SK-N-SH treated with all-trans-retinoic acid at 6 μM for 48 hours (cell line): ENCODE measurements around the gene MOV10.

Experiments
- ATAC-seq: fragments of 200-7000 bp; cut with Tn5 transposase; 3 replicates; pipeline ENCODE4 v1.9.1; 2020; ENCODE audit warnings: mild to moderate bottlenecking, moderate library complexity
- CREB5 ChIP-seq: fragments of 250-450 bp; sonication (Bioruptor Pico); IDR thresholded peaks from 2 replicates; pipeline ENCODE4 v1.5.1; 2020; ENCODE audit warnings: low read depth, mild to moderate bottlenecking, moderate library complexity
- CSDC2 ChIP-seq: fragments of 250-450 bp; sonication (Bioruptor Pico); IDR thresholded peaks from 2 replicates; pipeline ENCODE4 v1.5.0; 2020; ENCODE audit warnings: mild to moderate bottlenecking, moderate library complexity
- GLIS3 ChIP-seq: fragments of 250-450 bp; sonication (Bioruptor Pico); IDR thresholded peaks from 2 replicates; pipeline ENCODE4 v1.5.0; 2020; ENCODE audit warnings: mild to moderate bottlenecking, moderate library complexity
- ISL1 ChIP-seq: fragments of 250-450 bp; sonication (Bioruptor Pico); IDR thresholded peaks from 2 replicates; pipeline ENCODE4 v2.1.2; 2022; ENCODE audit warnings: mild to moderate bottlenecking, moderate library complexity
- OSR1 ChIP-seq: fragments of 250-450 bp; sonication (Bioruptor Pico); IDR thresholded peaks from 2 replicates; pipeline ENCODE4 v1.8.0; 2022; ENCODE audit warnings: moderate library complexity, mild to moderate bottlenecking, inconsistent platforms
- PATZ1 ChIP-seq: fragments of 250-450 bp; sonication (Bioruptor Pico); IDR thresholded peaks from 2 replicates; pipeline ENCODE4 v1.8.0; 2020; ENCODE audit warnings: mild to moderate bottlenecking, moderate library complexity, borderline replicate concordance
- POU6F1 ChIP-seq: fragments of 250-450 bp; sonication (Bioruptor Pico); IDR thresholded peaks from 2 replicates; pipeline ENCODE4 v1.8.0; 2021; ENCODE audit warnings: low read depth, mild to moderate bottlenecking, moderate library complexity, borderline replicate concordance
- PPARA ChIP-seq: fragments of 250-450 bp; sonication (Bioruptor Pico); IDR thresholded peaks from 2 replicates; pipeline ENCODE4 v1.5.0; 2020; ENCODE audit warnings: mild to moderate bottlenecking, borderline replicate concordance
- RARB ChIP-seq: fragments of 250-450 bp; sonication (Bioruptor Pico); IDR thresholded peaks from 2 replicates; pipeline ENCODE4 v1.8.0; 2021; ENCODE audit warnings: mild to moderate bottlenecking, moderate library complexity
- SNAI2 ChIP-seq: fragments of 250-450 bp; sonication (Bioruptor Pico); IDR thresholded peaks from 2 replicates; pipeline ENCODE4 v1.5.0; 2020; ENCODE audit warnings: mild to moderate bottlenecking, moderate library complexity
- TCF4 ChIP-seq: fragments of 250-450 bp; sonication (Bioruptor Pico); IDR thresholded peaks from 2 replicates; pipeline ENCODE4 v1.8.0; 2021; ENCODE audit warnings: mild to moderate bottlenecking, moderate library complexity, borderline replicate concordance
- TOX ChIP-seq: fragments of 250-450 bp; sonication (Bioruptor Pico); IDR thresholded peaks from 2 replicates; pipeline ENCODE4 v1.8.0; 2021; ENCODE audit warnings: mild to moderate bottlenecking, moderate library complexity, borderline replicate concordance
- TSHZ2 ChIP-seq: fragments of 250-450 bp; sonication (Bioruptor Pico); IDR thresholded peaks from 2 replicates; pipeline ENCODE4 v1.5.0; 2020; ENCODE audit warnings: mild to moderate bottlenecking, moderate library complexity
- ZC3H10 ChIP-seq: fragments of 250-450 bp; sonication (Bioruptor Pico); IDR thresholded peaks from 2 replicates; pipeline ENCODE4 v1.5.1; 2021; ENCODE audit warnings: mild to moderate bottlenecking, moderate library complexity
- ZFP3 ChIP-seq: fragments of 250-450 bp; sonication (Bioruptor Pico); IDR thresholded peaks from 2 replicates; pipeline ENCODE4 v1.5.0; 2020; ENCODE audit warnings: mild to moderate bottlenecking, moderate library complexity
- ZFP30 ChIP-seq: fragments of 450-650 bp; formaldehyde crosslinking; IDR thresholded peaks from 2 replicates; pipeline ENCODE4 v1.5.0; 2022; ENCODE audit warnings: mild to moderate bottlenecking, moderate library complexity
- ZNF70 ChIP-seq: fragments of 450-650 bp; formaldehyde crosslinking; IDR thresholded peaks from 2 replicates; pipeline ENCODE4 v1.5.0; 2020; ENCODE audit warnings: mild to moderate bottlenecking, moderate library complexity

Gene MOV10

GRCh38 chr1:112706505-112707220 is 32.2 kb downstream of the MOV10 start, which contains the start of gene RHOC:
TSS of gene RHOC (minus strand) at chr1:112707127. CDS start at chr1:112703799, 3,328 bp downstream.
- TF ChIP-seq TOX (CRISPR knock-in tag) (no peak), OSR1 (CRISPR knock-in tag) (no peak), CSDC2 (CRISPR knock-in tag) (no peak), ISL1 (CRISPR knock-in tag) (no peak), TCF4 (no peak), CREB5 (CRISPR knock-in tag) (no peak), PATZ1 (CRISPR knock-in tag) (no peak), ZFP30 (CRISPR knock-in tag) (no peak)
- TF ChIP-seq, all 23 proteins: peak for 0
- peak; percentile 70 for ATAC-seq

GRCh38 chr1:112707221-112708001 is 33.0 kb downstream of the MOV10 start:
- TF ChIP-seq POU6F1 (CRISPR knock-in tag) (no peak), TSHZ2 (CRISPR knock-in tag) (no peak), SNAI2 (CRISPR knock-in tag) (no peak), GLIS3 (no peak), ZNF70 (CRISPR knock-in tag) (no peak), PPARA (CRISPR knock-in tag) (no peak), PATZ1 (CRISPR knock-in tag) (no peak; the same call in 1 of the 2 replicates), RARB (CRISPR knock-in tag) (no peak), CREB5 (CRISPR knock-in tag) (no peak), TOX (CRISPR knock-in tag) (no peak), ZFP3 (CRISPR knock-in tag) (no peak)
- ATAC-seq: peak; percentile 74

- ATAC-seq: no peak
- TF ChIP-seq CSDC2 (CRISPR knock-in tag) (no peak), RARB (CRISPR knock-in tag) (no peak), OSR1 (CRISPR knock-in tag) (no peak), ISL1 (CRISPR knock-in tag) (no peak), GLIS3 (no peak), TOX (CRISPR knock-in tag) (no peak), ZC3H10 (CRISPR knock-in tag) (no peak), ZFP30 (CRISPR knock-in tag) (no peak), ZNF70 (CRISPR knock-in tag) (no peak), CREB5 (CRISPR knock-in tag) (no peak)
Observed at GRCh38 chr1:112708002-112708448, 33.6 kb downstream of the MOV10 start.
